ENCODE results near the gene FAM177B.

The FAM177B gene

DNA sequence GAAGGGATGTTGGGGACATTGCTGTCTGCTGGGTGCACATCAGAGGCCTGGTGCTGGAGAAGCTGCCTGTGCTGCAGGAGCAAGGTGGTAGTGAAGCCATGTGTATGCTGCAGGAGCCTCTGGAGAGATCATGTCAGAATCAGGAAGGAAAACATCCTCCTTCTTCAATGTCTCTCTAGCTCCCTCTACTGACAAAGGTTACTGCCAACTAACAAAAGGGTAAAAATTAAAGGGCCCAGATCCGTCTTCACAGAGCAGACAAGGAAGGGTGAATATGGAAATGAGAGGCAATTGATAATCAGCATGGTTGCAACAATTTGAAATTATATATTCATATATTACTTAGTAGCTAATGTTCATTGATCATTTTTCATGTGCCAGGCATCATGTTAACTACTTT lies 32.2 kb downstream of the FAM177B start:
- H3K9me3 ChIP-seq (ENCODE audit: control insufficient read depth, low read depth, low read length): peaks cover 13% of the 10 kb centered on the region
- no peak overlapping the region for H3K9ac ChIP-seq (ENCODE audit: low read length)
- no peak overlapping the region for H3K27ac ChIP-seq (ENCODE audit: low read length)
- H3K4me3 ChIP-seq (ENCODE audit: low read length): no peak overlapping the region
- no peaks in the 10 kb centered on the region for H3K4me1 ChIP-seq (ENCODE audit: control insufficient read depth, low read depth, low read length)
- H3K27me3 ChIP-seq (ENCODE audit: control insufficient read depth, insufficient read depth, low read length): no peaks in the 10 kb centered on the region
- H3K36me3 ChIP-seq (ENCODE audit: control insufficient read depth, low read depth, low read length): no peaks in the 10 kb centered on the region

DNA sequence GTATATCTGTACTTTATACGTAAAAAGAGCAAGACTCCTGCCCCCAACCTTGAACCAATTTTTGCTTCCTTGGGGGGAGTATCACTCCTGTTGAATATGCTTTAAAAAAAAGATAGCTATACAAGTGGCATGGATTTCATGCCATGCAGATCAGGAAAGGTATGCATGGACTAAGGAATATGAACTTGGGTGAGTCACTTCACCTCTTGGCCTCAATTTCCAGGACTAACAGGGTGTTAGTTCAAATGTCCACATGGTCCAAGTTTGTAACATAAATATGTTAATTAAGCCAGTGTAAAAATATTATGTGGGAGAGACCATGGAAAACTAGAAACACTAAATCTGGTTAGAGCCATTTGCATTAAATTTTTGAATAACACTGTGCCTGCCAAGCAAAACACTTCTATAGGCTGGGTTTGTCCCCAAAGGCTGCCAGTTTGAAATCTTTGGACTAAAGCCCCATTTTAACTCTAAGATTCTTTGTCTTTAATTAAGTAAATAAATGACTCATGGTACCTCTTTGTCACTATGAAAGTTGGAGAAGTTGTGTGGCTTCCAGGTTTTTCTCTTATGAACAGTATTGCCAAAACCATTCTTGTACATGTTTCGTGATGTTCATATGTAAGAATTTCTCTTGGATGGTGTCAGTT lies 33.1 kb downstream of the FAM177B start:
- no peaks in the 10 kb centered on the region for H3K36me3 ChIP-seq (ENCODE audit: control insufficient read depth, low read depth, low read length)
- H3K27me3 ChIP-seq (ENCODE audit: control insufficient read depth, insufficient read depth, low read length): no peaks in the 10 kb centered on the region
- no peak overlapping the region for H3K27ac ChIP-seq (ENCODE audit: low read length)
- H3K9ac ChIP-seq (ENCODE audit: low read length): no peak overlapping the region
- peaks cover 13% of the 10 kb centered on the region for H3K9me3 ChIP-seq (ENCODE audit: control insufficient read depth, low read depth, low read length)
- no peaks in the 10 kb centered on the region for H3K4me1 ChIP-seq (ENCODE audit: control insufficient read depth, low read depth, low read length)
- H3K4me3 ChIP-seq (ENCODE audit: low read length): no peak overlapping the region

DNA sequence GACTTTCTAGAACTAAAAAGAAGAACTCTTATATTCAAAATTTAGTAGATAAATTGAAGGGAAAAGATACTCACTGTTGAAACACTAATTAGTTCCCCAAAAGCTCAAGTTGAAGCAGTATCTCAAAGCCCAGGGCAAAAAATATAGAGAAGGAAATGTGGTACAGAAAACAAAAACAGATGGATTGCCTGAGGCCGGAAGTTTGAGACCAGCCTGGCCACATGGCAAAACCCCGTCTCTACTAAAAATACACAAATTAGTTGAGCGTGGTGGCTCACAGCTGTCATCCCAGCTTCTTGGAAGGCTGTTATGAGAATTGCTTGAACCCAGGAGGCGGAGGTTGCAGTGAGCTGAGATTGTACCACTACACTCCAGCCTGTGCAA lies 36.0 kb downstream of the FAM177B start:
- Histone ChIP-seq H3K9me3 (ENCODE audit: control insufficient read depth, low read depth, low read length) (peaks cover 13% of the 10 kb centered on the region), H3K27me3 (ENCODE audit: control insufficient read depth, insufficient read depth, low read length) (no peaks in the 10 kb centered on the region), H3K9ac (ENCODE audit: low read length) (no peak overlapping the region), H3K4me3 (ENCODE audit: low read length) (no peak overlapping the region), H3K4me1 (ENCODE audit: control insufficient read depth, low read depth, low read length) (no peaks in the 10 kb centered on the region), H3K27ac (ENCODE audit: low read length) (no peak overlapping the region), H3K36me3 (ENCODE audit: control insufficient read depth, low read depth, low read length) (no peaks in the 10 kb centered on the region)

DNA sequence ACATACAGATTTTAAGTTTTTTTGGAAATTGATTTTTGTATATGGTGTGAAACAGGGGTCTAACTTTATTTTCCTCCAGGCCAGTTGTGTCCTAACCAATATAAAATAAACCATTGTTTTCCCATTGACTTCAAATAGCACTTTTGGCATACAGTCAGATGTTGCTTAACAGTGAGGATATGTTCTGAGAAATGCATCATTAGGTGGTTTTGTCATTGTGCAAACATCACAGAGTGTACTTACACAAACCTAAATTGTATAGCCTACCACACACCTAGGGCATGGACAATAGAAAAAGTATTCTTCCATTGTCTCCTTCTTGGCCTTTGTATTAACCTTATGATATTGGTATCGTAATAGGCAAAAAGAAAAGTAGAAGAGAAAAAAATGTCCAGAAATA lies 40.5 kb downstream of the FAM177B start:
- Histone ChIP-seq H3K9ac (ENCODE audit: low read length) (no peak overlapping the region), H3K36me3 (ENCODE audit: control insufficient read depth, low read depth, low read length) (no peaks in the 10 kb centered on the region), H3K4me1 (ENCODE audit: control insufficient read depth, low read depth, low read length) (no peaks in the 10 kb centered on the region), H3K27ac (ENCODE audit: low read length) (no peak overlapping the region), H3K4me3 (ENCODE audit: low read length) (no peak overlapping the region), H3K27me3 (ENCODE audit: control insufficient read depth, insufficient read depth, low read length) (no peaks in the 10 kb centered on the region), H3K9me3 (ENCODE audit: control insufficient read depth, low read depth, low read length) (no peaks in the 10 kb centered on the region)

DNA sequence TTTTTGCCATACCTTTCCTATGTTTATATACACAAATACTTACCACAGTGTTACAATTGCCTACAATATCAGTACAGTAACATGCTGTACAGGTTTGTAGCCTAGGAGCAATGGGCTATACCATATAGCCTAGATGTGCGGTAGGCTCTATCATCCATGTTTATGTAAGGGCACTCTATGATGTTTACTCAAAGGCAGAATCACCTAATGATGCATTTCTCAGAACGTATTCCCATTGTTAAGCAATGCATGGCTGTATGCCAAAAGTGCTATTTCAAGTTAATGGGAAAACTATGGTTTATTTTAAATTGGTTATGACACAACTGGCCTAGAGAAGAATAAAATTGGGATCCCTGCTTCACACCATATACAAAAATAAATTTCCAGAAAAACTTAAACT lies 41.0 kb downstream of the FAM177B start:
- Histone ChIP-seq H3K4me3 (ENCODE audit: low read length) (no peak overlapping the region), H3K4me1 (ENCODE audit: control insufficient read depth, low read depth, low read length) (no peaks in the 10 kb centered on the region), H3K9me3 (ENCODE audit: control insufficient read depth, low read depth, low read length) (no peaks in the 10 kb centered on the region), H3K27me3 (ENCODE audit: control insufficient read depth, insufficient read depth, low read length) (no peaks in the 10 kb centered on the region), H3K36me3 (ENCODE audit: control insufficient read depth, low read depth, low read length) (no peaks in the 10 kb centered on the region), H3K9ac (ENCODE audit: low read length) (no peak overlapping the region), H3K27ac (ENCODE audit: low read length) (no peak overlapping the region)

DNA sequence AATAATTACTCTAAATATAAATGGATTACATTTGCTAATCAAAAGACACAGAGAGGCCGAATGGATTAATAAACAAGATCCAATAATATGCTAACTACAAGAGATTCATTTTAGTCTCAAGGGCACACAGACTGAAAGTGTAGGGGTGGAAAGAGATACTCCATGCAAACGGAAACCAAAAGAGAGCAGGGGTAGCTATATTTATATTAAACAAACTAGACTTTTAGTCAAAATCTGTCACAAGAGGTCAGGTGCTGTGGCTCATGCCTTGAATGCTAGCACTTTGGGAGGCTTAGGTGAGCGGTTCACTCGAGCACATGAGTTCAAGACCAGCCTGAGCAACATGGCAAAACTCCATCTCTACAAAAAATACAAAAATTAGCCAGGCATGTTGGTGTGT lies 44.2 kb downstream of the FAM177B start:
- Histone ChIP-seq H3K36me3 (ENCODE audit: control insufficient read depth, low read depth, low read length) (no peaks in the 10 kb centered on the region), H3K27me3 (ENCODE audit: control insufficient read depth, insufficient read depth, low read length) (no peaks in the 10 kb centered on the region), H3K9ac (ENCODE audit: low read length) (no peak overlapping the region), H3K4me1 (ENCODE audit: control insufficient read depth, low read depth, low read length) (no peaks in the 10 kb centered on the region), H3K4me3 (ENCODE audit: low read length) (no peak overlapping the region), H3K27ac (ENCODE audit: low read length) (no peak overlapping the region), H3K9me3 (ENCODE audit: control insufficient read depth, low read depth, low read length) (no peaks in the 10 kb centered on the region)

DNA sequence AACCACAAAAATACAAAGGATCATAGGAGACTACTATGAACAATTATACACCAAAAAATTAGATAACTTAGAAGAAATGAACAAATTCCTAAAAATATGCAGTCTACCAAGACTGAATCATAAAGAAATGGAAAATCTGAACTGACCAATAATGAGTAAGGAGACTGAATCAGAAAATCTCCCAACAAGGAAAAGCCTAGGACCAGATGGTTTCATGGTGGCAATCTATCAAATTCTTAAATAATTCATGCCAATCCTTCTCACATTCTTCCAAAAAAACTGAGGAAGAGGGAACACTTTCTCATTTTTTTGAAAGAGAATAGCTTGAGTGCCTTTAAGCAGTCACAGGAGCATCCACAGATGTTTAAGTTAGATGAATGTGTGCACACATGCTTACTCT lies 46.0 kb downstream of the FAM177B start:
- Histone ChIP-seq H3K36me3 (ENCODE audit: control insufficient read depth, low read depth, low read length) (no peaks in the 10 kb centered on the region), H3K9ac (ENCODE audit: low read length) (no peak overlapping the region), H3K9me3 (ENCODE audit: control insufficient read depth, low read depth, low read length) (no peaks in the 10 kb centered on the region), H3K4me1 (ENCODE audit: control insufficient read depth, low read depth, low read length) (no peaks in the 10 kb centered on the region), H3K4me3 (ENCODE audit: low read length) (no peak overlapping the region), H3K27me3 (ENCODE audit: control insufficient read depth, insufficient read depth, low read length) (no peaks in the 10 kb centered on the region), H3K27ac (ENCODE audit: low read length) (no peak overlapping the region)

DNA sequence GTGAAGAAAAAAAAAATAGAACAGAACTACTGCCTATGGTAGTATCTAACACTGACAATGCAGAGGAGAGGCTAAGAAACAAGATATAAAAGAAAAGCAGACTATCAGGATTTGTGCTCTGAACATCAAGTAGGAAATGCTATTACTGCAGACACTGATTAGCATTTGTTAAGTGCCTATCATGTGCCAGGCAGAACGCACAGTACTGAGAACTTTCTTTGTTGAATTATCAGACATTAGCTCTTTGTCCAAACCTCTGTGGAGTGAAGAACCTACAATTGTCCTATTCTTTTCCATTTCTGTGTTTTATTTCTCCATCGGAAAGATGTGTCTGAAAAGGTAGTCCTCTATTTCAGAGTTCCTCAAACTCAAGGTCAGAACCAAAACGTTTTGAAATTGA lies 47.4 kb downstream of the FAM177B start:
- H3K4me3 ChIP-seq (ENCODE audit: low read length): no peak overlapping the region
- H3K4me1 ChIP-seq (ENCODE audit: control insufficient read depth, low read depth, low read length): no peaks in the 10 kb centered on the region
- H3K9me3 ChIP-seq (ENCODE audit: control insufficient read depth, low read depth, low read length): no peaks in the 10 kb centered on the region
- H3K27ac ChIP-seq (ENCODE audit: low read length): no peak overlapping the region
- no peaks in the 10 kb centered on the region for H3K36me3 ChIP-seq (ENCODE audit: control insufficient read depth, low read depth, low read length)
- no peaks in the 10 kb centered on the region for H3K27me3 ChIP-seq (ENCODE audit: control insufficient read depth, insufficient read depth, low read length)
- H3K9ac ChIP-seq (ENCODE audit: low read length): no peak overlapping the region

DNA sequence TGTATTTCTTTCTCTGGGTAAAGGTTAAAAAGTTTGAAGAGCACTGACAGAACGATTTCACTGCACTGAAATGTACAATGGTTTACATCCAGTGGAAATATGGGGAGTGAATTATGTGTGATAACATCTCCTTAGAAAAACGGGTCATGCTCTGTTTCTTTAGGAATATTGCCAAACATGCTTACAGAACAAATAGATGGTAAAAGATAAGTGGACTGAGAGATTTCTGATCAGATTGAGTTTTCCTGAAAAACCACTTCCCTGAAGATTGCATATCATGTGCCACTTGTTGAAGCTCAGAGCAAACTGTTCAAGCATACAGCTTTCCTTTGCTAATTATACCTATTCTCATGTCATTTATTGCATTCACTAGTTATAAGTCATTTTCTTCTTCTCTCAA lies 47.9 kb downstream of the FAM177B start:
- no peak overlapping the region for H3K9ac ChIP-seq (ENCODE audit: low read length)
- no peak overlapping the region for H3K27ac ChIP-seq (ENCODE audit: low read length)
- no peaks in the 10 kb centered on the region for H3K27me3 ChIP-seq (ENCODE audit: control insufficient read depth, insufficient read depth, low read length)
- H3K9me3 ChIP-seq (ENCODE audit: control insufficient read depth, low read depth, low read length): no peaks in the 10 kb centered on the region
- H3K36me3 ChIP-seq (ENCODE audit: control insufficient read depth, low read depth, low read length): no peaks in the 10 kb centered on the region
- H3K4me1 ChIP-seq (ENCODE audit: control insufficient read depth, low read depth, low read length): no peaks in the 10 kb centered on the region
- H3K4me3 ChIP-seq (ENCODE audit: low read length): no peak overlapping the region

DNA sequence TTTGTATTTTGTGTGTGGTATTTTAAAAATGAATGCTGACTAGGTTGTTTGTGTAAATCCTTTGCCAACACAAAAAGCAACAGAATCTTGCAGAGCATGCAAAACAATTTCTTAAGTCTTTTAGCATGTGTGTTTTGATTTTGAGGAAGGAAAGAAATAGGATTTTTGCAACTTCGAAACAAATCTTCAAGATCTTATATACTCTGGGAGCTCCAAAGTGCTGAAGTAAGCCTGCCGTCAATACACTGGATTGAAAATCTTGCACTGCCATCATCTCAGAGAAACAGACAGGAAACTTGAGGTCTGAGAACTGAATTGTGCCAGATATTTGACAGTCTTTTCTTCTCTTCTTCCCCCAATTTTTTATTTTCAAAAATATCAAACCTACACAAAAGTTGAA lies 48.5 kb downstream of the FAM177B start:
- no peaks in the 10 kb centered on the region for H3K36me3 ChIP-seq (ENCODE audit: control insufficient read depth, low read depth, low read length)

DNA sequence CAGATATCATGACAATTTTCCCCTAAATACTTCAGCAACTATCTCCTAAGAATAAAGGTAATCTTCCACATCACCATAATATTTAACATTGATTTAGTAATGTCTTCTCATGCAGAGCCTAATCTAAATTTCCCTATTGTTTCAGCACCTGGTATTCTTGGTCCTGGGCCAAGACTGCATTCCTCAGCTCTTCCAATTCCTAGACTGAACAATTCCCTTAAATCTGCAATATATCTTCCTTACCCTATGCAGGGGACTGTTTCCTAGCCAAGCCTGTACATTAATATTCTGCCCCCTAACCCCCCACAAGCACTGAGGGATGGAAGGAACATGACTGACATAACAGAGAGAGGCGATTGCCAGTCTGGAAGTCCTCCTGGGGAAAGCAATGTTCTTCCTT lies 49.1 kb downstream of the FAM177B start:
- Histone ChIP-seq H3K36me3 (ENCODE audit: control insufficient read depth, low read depth, low read length) (no peaks in the 10 kb centered on the region), H3K9ac (ENCODE audit: low read length) (no peak overlapping the region)

More for the DNA sequence above, 48.5 kb downstream of the FAM177B start:
- Histone ChIP-seq H3K27ac (ENCODE audit: low read length) (no peak overlapping the region), H3K9me3 (ENCODE audit: control insufficient read depth, low read depth, low read length) (no peaks in the 10 kb centered on the region), H3K4me3 (ENCODE audit: low read length) (no peak overlapping the region), H3K27me3 (ENCODE audit: control insufficient read depth, insufficient read depth, low read length) (no peaks in the 10 kb centered on the region), H3K4me1 (ENCODE audit: control insufficient read depth, low read depth, low read length) (no peaks in the 10 kb centered on the region), H3K9ac (ENCODE audit: low read length) (no peak overlapping the region)

DNA sequence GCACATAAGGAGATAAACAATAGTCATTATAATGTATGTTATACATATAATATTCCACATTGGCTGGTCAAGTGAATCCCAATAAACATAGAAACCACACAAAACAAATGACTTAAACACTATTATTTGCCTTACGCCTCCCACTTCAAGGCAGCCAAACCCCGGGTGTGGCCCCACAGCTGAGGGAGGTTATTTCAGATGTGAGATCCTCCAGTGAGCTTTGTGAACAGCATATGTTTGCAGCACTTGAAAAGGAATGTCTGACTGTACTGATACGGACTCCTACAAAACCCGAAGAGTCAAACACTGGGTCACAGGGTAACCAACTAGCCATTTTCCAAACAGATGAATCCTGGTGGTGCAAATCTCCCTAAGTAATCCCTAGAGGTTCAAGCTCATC lies 50.7 kb downstream of the FAM177B start:
- no peak overlapping the region for H3K4me3 ChIP-seq (ENCODE audit: low read length)

More for the DNA sequence above, 49.1 kb downstream of the FAM177B start:
- Histone ChIP-seq H3K9me3 (ENCODE audit: control insufficient read depth, low read depth, low read length) (no peaks in the 10 kb centered on the region), H3K27me3 (ENCODE audit: control insufficient read depth, insufficient read depth, low read length) (no peaks in the 10 kb centered on the region), H3K4me3 (ENCODE audit: low read length) (no peak overlapping the region), H3K4me1 (ENCODE audit: control insufficient read depth, low read depth, low read length) (no peaks in the 10 kb centered on the region), H3K27ac (ENCODE audit: low read length) (no peak overlapping the region)

More for the DNA sequence above, 50.7 kb downstream of the FAM177B start:
- H3K9me3 ChIP-seq (ENCODE audit: control insufficient read depth, low read depth, low read length): no peaks in the 10 kb centered on the region
- H3K36me3 ChIP-seq (ENCODE audit: control insufficient read depth, low read depth, low read length): no peaks in the 10 kb centered on the region
- H3K9ac ChIP-seq (ENCODE audit: low read length): no peak overlapping the region
- H3K4me1 ChIP-seq (ENCODE audit: control insufficient read depth, low read depth, low read length): no peaks in the 10 kb centered on the region
- no peak overlapping the region for H3K27ac ChIP-seq (ENCODE audit: low read length)
- no peaks in the 10 kb centered on the region for H3K27me3 ChIP-seq (ENCODE audit: control insufficient read depth, insufficient read depth, low read length)

Measured in iPS-18a (cell line).